ENCODE data around the gene ANGEL1.

ANGEL1 gene

DNA sequence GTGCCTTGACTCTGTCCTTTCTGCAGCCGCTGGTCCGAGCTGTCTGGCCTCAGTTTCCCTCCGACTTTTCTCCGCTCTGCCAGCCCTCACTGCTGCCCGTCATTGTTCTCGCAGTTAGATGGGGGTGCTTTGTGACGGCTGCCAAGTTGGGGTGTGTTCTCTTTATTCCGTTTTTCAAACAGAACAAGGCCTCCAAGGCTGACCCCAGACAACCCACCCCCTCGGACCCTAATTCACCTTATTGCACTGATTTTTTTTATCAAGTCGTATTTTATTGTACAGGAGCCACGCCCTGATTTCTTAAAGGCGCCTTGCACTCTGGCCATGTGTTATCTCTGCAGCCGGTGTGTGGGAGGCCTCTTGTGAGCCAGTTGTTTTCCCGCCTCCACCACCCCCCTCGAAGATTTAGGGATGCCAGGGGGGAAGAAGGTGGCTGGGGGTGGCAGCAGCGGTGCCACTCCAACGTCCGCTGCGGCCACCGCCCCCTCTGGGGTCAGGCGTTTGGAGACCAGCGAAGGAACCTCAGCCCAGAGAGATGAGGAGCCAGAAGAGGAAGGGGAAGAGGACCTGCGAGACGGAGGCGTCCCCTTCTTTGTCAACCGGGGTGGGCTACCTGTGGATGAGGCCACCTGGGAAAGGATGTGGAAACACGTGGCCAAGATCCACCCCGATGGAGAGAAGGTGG lies 50.1 kb downstream of the ANGEL1 start:
- no peaks in the 10 kb centered on the region for H3K27me3 ChIP-seq (ENCODE audit: control insufficient read depth, insufficient read depth, low read length)
- H3K4me2 ChIP-seq (ENCODE audit: low read length) = peak overlapping the region; percentile 75
- H3K79me2 ChIP-seq = no peaks in the 10 kb centered on the region
- no peaks in the 10 kb centered on the region for H3K9me3 ChIP-seq (ENCODE audit: control insufficient read depth, low read length)
- H3K36me3 ChIP-seq (ENCODE audit: control insufficient read depth, insufficient read depth, low read length) = no peaks in the 10 kb centered on the region
- H2AFZ ChIP-seq = peak overlapping the region; percentile 99
- no peak overlapping the region for H3K27ac ChIP-seq
- peaks cover 3% of the 10 kb centered on the region for H3K4me1 ChIP-seq
- TF ChIP-seq, protein P1, sequence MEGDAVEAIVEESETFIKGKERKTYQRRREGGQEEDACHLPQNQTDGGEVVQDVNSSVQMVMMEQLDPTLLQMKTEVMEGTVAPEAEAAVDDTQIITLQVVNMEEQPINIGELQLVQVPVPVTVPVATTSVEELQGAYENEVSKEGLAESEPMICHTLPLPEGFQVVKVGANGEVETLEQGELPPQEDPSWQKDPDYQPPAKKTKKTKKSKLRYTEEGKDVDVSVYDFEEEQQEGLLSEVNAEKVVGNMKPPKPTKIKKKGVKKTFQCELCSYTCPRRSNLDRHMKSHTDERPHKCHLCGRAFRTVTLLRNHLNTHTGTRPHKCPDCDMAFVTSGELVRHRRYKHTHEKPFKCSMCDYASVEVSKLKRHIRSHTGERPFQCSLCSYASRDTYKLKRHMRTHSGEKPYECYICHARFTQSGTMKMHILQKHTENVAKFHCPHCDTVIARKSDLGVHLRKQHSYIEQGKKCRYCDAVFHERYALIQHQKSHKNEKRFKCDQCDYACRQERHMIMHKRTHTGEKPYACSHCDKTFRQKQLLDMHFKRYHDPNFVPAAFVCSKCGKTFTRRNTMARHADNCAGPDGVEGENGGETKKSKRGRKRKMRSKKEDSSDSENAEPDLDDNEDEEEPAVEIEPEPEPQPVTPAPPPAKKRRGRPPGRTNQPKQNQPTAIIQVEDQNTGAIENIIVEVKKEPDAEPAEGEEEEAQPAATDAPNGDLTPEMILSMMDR (IDR thresholded peaks at IDR 0.05) = no peak
- peak overlapping the region; percentile 60 for H3K4me3 ChIP-seq (ENCODE audit: low read depth, low read length)
- H3K9ac ChIP-seq = no peak overlapping the region

DNA sequence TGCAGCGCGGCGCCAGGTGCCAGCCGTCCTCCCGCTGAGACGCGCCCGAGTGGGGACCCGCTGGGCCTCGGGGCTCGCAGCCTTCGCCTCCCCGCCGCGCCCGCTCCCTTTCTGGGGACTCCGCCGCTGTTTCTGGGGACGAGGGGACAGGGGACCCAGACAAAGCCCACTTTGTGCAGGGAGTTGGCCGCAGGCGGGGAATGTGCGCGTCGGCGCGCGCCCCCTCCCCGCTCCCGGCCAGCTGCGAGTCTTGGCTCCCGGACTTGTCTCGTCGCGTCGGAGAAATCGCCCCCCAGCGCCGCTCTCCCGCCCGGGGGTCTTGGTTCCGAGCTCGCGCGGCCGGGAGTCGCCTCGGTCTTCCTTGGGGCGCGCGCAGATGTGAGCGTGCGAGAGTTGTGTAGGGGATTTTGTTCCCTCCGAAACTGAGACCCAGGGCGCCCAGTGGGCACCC lies 50.7 kb downstream of the ANGEL1 start:
- Histone ChIP-seq H3K4me1 (peaks cover 3% of the 10 kb centered on the region), H3K36me3 (ENCODE audit: control insufficient read depth, insufficient read depth, low read length) (no peaks in the 10 kb centered on the region), H3K9ac (no peak overlapping the region), H3K4me2 (ENCODE audit: low read length) (peak overlapping the region; percentile 75), H3K9me3 (ENCODE audit: control insufficient read depth, low read length) (no peaks in the 10 kb centered on the region), H3K79me2 (no peaks in the 10 kb centered on the region), H3K27ac (no peak overlapping the region), H3K27me3 (ENCODE audit: control insufficient read depth, insufficient read depth, low read length) (no peaks in the 10 kb centered on the region), H2AFZ (peak overlapping the region; percentile 99), H3K4me3 (ENCODE audit: low read depth, low read length) (peak overlapping the region; percentile 60)
- TF ChIP-seq, protein P1 (IDR thresholded peaks at IDR 0.05) = no peak

DNA sequence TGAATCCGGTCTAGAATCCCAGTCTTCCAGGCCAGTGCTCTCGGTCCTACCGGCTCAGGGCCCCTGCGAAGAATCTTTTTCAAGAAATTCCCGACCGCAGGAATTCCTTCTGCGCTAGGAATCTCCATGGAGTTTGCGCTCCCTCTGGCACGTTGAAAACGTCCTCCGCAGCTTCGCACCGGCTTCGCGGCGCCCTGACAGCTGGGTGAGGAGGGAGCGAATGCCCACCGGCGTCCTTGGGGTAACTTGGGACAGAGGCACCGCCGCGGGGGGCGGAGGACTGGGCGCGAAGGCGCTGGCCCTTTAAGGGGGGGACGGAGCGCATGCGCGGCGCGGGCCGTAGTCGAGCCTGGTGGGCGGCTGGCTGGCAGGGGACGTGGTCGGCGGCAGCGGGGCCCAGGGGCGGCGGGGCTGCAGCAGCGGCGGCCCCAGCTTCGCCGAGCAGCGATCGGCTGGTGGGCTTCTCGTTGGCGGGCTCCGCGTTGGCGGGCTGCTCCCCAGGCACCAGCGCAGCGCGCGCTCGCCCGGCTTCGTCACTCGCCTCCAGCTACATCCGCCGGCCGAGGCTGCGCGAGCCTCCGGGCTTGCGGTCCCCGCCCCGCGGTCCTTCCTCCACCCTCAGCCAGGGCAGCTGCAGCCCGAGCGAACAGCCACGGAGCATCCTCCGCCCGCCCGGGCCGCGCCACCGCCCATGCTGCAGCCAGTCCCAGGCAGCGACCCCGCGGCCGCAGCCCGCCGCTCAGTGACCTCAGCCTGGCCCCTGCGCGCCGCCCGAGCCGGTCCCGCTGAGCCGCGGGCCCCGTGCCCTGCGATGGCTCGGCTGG lies 51.3 kb downstream of the ANGEL1 start, which contains the start of gene VASH1:
TSS of gene VASH1 (plus strand) at position 333 of the 824 bp plus-strand sequence. CDS start 1,354 bp downstream, outside the sequence.
- Histone ChIP-seq H3K36me3 (ENCODE audit: control insufficient read depth, insufficient read depth, low read length) (no peaks in the 10 kb centered on the region), H3K4me2 (ENCODE audit: low read length) (peak within 1 kb of the TSS; percentile 75), H2AFZ (peak within 1 kb of the TSS; percentile 99), H3K4me3 (ENCODE audit: low read depth, low read length) (peak within 1 kb of the TSS; percentile 60), H3K27me3 (ENCODE audit: control insufficient read depth, insufficient read depth, low read length) (no peaks in the 10 kb centered on the region), H3K9ac (no peak within 1 kb of the TSS), H3K9me3 (ENCODE audit: control insufficient read depth, low read length) (no peaks in the 10 kb centered on the region), H3K27ac (peak within 1 kb of the TSS; percentile 43), H3K4me1 (peaks cover 3% of the 10 kb centered on the region), H3K79me2 (no peaks in the 10 kb centered on the region)
- TF ChIP-seq, protein P1 (IDR thresholded peaks at IDR 0.05) = no peak

DNA sequence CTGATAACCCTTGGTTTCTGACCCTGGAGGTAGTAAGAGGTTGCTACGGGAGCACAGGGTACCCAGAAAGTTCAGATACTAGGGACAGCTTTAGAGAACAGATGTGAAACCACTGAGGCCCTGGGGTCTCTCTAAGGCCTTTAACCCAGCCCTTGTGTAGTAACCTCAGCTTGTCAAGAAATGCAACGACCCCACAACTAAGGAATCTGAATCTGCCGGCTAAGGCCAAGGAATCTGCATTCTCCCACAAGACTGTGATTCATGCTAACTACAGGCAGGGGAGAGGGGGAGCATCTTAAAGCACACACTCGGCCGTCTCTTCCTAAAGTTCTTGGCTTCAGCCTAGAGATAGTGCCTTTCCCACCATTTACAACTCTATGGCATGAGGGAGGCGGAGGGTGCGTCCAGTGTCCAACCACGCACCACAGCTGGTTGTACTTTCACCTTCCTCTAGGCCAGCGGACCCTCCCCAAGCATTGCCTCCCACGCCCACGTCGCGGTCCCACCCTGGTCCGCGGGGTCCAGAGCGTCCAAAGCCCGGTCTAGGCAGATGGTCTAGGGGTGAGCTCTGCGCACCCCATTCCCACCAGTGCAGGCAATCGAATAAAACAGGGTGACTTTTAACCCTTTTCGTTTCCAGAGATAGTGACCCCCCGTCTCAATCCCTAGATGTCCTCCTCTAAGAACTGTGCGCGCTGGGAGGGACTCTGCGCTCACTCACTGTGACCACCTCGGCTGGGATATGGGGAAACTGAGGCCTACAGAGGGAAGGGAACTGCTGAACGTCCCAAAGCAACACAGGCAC lies 52.1 kb downstream of the ANGEL1 start:
- Histone ChIP-seq H3K9ac (no peak overlapping the region), H3K36me3 (ENCODE audit: control insufficient read depth, insufficient read depth, low read length) (no peaks in the 10 kb centered on the region), H2AFZ (peak overlapping the region; percentile 99), H3K27me3 (ENCODE audit: control insufficient read depth, insufficient read depth, low read length) (no peaks in the 10 kb centered on the region), H3K79me2 (no peaks in the 10 kb centered on the region), H3K4me3 (ENCODE audit: low read depth, low read length) (peak overlapping the region; percentile 60), H3K4me1 (peaks cover 8% of the 10 kb centered on the region), H3K4me2 (ENCODE audit: low read length) (peak overlapping the region; percentile 75), H3K27ac (peak overlapping the region; percentile 43), H3K9me3 (ENCODE audit: control insufficient read depth, low read length) (no peaks in the 10 kb centered on the region)
- TF ChIP-seq, protein P1 (IDR thresholded peaks at IDR 0.05) = no peak

All from parathyroid adenoma (tissue), 2 donors.